CD1c-positive myeloid dendritic cell (primary cell): ENCODE results near the gene GALNTL6.

Experiments used
- DNase-seq: peaks from one replicate; pipeline ENCODE4 v3.0.0-alpha.2; 2016; ENCODE audit errors: extremely low spot score

Gene GALNTL6

DNA sequence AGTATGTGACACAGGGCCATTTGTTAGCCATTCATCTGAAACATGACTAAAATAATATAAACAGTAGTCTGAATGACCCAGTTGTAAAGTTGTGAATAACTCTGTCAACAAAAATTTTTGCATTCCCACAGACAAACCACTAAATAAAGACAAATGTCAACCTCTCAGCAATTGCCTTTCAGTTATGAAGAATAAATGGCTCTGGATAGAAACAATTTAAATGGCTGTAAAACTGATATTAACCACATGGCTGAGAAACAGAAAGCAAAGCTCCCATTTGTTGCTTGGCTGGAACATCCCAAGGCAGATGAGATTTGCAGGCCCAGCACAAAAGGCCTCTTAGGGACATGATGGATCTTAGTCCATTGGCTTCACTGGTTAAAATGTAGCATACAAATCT is 296.3 kb downstream of the GALNTL6 start:
- no peak for DNase-seq

DNA sequence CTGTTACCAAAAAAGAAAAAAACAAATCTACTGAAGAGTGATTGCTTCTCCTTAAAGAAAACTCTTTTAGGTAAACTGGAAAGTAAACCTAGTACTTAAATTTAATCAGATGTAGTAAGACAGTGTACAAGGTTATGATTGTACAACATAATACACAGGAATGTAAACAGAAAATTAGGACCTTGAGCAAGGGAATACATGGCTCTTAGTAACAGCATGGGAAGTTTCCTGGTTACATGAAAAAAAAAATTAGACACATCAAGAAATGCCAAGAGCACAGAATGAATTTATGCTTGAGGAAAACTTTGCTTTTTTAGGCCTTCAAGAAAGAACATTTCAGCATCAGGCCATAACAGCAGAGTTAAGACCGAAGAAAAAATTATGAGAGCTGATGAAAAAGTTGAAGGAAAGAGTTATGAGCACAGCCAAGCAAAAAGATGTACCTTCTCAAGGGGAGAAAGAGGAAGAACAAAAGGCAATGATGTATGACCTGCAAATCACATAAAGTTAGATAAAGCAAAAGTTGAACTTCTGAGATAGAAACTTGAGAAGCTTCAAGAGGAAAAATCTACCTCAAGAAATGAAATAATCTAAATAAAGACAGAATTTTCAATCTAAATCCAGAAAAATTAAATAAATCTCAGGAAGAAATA is 311.6 kb downstream of the GALNTL6 start:
- no peak for DNase-seq

GRCh38 chr4:172125443-172125842 is 312.2 kb downstream of the GALNTL6 start:
- DNase-seq: no peak

- no peak for DNase-seq
Measured at GRCh38 chr4:172127168-172127567, 314.0 kb downstream of the GALNTL6 start.

DNA sequence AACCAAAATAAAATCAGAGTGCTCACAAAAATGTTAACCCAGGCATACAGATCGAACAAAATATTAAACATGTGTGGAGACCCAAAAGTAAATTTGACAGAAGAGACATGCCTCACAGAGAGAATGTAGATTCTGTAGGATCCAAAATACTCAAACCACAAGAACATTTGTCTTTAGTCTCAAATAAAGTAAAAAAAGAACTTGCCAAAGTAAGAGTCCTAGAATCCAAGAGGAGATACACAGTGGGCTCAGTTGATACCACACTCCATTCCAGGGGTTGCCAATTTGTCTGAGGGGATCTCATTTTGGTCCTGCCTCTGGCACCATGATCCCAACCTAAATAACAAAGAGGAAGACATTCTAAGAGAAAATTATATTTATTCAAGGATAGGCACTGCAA is 316.4 kb downstream of the GALNTL6 start:
- DNase-seq: no peak

DNA sequence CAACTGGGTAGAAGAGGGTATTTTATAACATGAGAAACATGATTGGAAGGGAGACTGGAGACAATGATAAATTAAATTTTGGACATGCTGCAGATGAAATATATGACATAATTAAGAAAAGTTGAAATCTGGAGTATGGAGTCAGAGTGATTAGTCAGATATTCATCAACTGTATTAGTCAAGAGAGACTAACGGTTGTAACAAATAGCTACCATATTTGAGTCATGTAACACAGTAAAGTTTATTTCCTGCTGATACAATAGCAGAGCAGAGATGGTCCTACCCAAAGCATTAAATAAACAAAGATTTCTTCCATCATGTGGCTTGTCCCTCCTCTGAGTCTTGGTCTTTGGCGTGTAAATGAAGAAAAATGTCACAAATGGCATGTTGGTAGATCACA is 321.3 kb downstream of the GALNTL6 start:
- DNase-seq: no peak

DNA sequence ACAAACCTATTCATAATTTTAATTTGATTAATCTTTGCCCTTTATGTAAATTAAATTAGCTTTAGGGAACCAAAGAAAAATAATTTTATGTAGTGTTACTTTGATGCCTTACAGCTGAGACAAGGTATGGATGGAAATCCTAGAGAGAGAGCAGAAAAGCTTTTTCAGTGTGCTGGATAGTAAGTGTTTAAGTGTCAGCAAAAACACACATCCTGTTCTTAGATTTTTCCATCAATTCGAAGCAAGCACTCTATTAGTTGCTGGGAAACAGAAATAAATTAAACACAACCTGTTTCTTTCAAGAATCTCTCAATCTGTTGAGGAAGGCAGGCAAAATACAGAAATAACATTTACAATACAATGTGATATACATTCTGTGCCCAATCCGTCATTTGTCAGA is 327.8 kb downstream of the GALNTL6 start:
- no peak for DNase-seq

GRCh38 chr4:172142281-172142741 is 329.1 kb downstream of the GALNTL6 start:
- DNase-seq: no peak

DNA sequence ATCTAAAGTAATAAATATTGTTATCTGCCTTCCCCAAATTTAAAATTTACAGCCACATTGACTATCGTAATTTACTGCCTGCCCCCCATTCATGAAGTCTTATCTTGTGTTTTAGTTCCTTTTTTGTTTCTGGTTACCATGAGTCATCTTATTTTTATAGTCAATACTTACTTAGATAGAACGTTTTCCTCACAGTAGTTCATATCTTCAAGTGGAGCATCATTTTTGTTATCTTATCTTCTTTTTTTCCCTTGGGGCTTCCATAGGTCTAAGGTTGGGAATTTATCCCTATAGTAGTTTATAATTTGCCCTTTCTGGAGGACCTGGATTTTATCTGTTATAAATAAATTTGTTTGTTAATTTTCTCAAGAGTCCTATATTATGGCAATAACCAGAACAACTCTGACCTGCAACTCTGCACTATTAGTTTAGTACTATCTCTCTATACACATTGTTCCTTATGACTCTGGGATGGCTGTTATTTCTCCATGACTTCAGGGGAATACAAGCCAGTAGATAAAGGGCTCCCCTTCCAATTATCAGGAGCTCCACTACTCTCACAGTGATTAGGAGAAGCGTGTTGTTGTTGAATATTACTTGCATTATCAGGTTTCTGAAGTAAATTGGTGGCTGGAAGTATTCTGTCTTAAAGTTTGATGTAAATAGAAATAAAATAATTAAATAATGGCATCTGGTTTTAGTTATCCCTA is 330.6 kb downstream of the GALNTL6 start:
- DNase-seq: no peak

DNA sequence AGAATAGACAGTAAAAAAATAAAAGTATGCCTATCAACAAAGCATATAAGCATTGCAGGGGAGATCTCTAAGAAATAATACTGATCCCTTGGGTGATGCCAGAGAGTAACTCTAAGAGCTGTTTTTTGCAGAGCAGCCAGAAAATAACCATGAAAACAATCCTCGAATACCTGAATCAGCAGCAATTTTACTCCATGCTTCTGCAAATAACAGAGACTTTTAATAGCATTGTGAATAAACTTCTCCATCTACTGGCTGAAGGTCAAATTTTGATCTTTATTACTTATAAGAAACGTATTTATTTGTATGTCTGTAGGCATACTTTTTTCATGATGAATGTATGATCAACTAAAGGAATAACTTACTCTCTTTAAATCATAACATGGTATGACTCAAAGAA is 334.5 kb downstream of the GALNTL6 start:
- DNase-seq: no peak

DNA sequence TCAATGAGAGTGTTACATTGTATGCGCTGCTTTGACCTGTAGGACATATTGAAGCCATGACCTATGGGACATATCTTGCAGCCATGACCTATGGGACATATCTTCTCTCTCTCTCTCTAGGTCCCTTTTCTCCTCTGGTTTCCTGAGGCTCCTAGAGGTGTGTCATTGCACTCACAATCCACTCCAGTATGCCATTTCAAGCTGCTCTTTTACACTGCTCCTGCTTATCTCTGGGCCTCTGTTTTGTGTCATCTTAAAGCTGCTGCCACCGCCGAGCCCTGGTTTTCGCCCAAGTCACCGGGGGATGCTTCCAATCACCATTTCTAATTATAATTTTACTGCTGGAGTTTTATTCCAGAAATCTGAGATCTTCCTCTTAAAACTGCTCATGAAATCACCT is 336.1 kb downstream of the GALNTL6 start:
- no peak for DNase-seq

- DNase-seq: no peak
Measured at GRCh38 chr4:172152284-172152683, 339.1 kb downstream of the GALNTL6 start.

DNA sequence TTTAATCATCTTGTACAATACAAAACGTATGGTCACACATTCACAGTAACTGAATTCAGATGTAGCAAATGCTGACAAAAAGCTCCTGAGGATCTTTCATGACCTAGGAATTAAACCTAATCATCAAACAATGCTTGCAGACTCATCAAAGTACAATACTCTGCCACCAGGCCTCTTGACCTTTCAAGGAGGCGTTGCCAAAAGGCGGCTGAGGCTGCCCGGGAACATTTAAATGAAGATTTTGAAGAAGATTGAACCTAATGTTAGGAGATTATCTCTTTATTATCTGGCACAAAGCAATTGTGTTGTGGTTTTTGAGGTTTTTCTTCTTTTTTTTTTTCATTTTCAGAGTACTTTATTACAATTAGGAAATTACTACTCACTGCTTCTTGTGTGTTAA is 340.5 kb downstream of the GALNTL6 start:
- DNase-seq: no peak

DNA sequence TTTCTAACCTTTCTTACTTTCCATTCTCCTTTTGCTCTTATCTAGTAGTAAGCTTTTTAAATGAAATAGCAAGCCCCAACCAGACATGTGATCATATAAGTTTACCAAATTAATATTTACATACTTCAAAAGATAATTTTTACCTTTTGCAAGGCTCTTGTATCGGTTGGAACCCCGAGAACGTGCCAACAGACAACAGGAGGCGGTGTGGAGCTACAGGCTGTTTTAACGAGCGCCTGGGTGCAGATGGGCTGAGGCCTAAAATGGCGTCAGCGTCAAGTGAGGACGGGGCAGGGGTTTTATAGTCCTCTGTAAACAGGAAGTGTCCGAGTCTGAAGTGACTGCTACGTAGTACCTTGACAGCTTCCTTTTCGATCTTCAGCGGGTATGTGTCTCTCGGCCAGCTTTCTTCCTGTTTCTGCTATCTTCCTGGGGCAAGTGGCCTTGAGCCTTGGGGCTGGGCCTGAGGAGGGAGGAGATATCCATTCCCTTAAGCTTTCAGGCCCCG is 342.7 kb downstream of the GALNTL6 start:
- DNase-seq: no peak

DNA sequence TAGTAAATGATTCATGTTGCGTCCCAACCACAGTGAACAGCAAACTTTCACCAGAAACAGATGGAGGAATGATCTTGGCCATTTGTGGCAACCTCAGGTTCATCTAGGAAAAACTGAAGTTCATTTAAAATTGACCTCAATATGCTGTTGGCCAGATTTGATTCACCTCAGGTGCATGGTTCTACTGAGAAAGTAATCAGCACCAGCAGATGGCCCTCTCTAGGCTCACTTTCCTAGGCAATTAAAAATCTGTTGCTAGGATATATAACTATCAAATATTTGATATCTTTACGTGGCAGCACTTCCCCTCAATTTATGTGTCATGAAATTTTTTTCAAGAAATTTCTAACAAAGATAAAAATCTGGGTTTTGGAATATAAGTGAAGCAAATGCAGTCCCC is 344.7 kb downstream of the GALNTL6 start:
- no peak for DNase-seq

DNA sequence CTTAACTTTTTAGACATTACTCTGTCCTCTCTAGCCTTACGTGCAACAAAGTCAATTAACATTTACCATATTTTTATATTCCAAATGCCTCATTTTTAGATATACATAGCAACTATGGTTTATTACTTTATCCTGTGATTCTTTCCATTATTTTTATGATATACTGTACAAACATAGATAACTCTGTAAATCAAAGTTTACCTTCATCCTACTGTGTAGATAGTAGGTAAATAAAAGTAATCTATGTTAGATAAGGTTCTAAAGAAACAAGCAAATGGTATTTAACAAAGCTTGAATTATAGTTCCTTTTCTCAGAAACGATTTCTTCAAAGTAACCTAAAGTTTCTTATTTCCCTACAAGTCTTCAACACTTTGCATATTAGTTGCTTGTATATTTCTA is 350.0 kb downstream of the GALNTL6 start:
- no peak for DNase-seq

DNA sequence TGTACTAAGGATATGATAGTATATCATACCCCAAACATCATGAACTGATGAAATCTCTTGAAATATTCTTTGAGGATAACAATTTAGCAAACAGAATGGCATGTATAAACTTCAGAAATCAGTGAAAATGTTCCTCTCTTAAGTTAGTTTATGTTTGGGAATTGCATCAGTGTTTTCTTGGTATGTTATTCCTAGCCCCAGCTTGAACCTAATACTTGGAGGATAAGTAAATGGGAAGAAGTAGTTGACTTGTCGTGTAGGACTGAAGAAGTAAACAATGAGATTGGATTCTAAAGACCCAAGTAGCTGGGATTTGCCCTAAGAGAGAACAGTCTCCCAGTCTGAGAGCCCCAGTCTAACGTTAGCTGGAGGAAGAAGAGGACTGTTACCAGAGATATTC is 355.7 kb downstream of the GALNTL6 start:
- no peak for DNase-seq

GRCh38 chr4:172169871-172170270 is 356.7 kb downstream of the GALNTL6 start:
- DNase-seq: no peak

DNA sequence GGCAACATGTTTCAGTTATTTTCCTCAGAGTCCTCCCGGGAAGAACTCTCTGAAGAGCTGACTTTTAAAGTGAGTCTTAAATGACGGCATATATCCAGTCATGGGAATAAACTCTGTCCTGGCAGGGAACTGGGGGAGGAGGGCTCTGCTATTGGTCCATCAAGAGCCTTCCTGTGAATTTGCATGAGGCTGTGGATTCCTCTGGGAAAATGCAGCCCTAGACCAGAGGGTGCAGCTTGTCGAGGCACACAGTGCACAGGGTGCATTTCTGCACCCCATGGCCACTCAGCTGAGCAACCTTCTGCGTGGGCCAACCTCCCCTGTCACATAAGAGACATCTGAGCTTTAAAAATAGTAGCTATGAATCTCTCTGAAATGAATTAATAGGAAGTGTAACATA is 360.0 kb downstream of the GALNTL6 start:
- no peak for DNase-seq

GRCh38 chr4:172177382-172177781 is 364.2 kb downstream of the GALNTL6 start:
- DNase-seq: no peak

DNA sequence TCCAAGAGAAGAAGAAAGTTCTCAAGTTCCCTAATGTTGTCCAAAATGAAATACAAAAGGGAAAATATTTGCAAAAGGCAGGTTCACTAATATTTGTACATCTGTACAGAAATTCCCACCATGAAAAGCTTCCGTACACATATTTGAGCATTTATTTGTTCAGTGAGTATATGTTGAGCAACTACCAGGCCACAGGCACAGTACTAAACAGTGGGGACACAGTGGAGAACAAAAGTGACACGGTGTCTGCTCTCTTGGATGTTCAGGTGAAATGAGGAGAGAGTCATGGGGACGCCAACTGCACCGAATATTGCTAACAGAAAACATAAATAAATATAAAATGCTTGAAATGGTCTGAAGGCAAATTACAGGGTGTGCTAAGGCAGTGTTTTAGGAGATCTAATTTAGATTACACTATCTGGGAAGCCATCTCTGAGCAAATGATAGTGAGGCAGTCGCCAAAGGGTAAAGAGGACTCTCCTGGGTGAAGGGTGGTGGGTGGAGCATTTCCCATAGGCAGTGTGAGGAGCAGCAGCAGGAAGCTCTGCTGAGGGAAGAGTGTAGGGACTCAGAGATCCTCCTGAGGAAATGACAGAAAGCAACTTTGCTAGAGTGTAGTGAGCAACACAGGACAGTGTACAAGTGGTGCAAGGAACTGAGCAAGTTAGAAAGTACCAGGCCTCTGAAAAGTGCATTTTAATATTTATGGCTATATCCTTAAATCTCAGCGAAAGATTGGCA is 375.2 kb downstream of the GALNTL6 start:
- DNase-seq: no peak

DNA sequence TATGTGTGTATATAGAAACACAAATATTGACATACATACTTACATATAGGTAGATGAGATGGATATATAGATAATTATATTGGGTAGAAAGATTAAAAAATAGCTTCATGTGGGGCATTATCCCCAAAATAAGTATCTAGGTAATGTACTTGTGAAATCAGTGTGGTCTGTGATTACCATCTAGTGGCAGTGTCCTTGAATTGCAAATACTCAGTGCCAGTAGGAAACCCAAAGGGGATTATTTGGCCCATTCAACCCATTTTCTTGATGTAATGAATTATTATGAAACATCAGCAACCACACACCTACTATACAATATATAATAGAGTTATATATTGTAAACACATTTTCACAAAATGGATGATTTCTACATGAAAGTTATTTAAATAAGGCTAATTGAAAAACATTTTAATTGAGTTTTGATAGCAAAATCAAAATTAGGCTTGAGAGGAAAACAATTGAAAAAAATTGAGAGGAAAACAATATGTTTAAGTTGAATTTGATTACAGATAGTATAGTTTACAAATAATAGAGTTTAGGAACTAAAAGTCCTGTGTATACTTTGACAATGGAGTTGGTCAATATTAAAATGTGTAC is 389.4 kb downstream of the GALNTL6 start:
- DNase-seq: peak; percentile 11
